Endothelial cell of umbilical vein (primary cell): Measurements from ENCODE around the gene SCO2. TPM values are rescaled to one million over a fixed set of nuclear protein-coding genes. Genes with fewer than 3 reads are reported as not detected.

ENCODE experiments used
- BruUV-seq: library from RNA; stranded (reverse); fragments of 400-500 nt; replicated peaks from 2 replicates; lab custom pipeline; 2021; lab: Mats Ljungman, UMichigan
- CTCF ChIA-PET: fragments of 300-600, 350-600 bp; sonication (Branson Sonifier 250); formaldehyde crosslinking; loops from one replicate; lab custom pipeline; 2021; ENCODE audit warnings: antibody characterized with exemption, inconsistent platforms; lab: Charles Lee
- POLR2A ChIA-PET: fragments of 300-600, 350-600 bp; sonication (Branson Sonifier 250); formaldehyde crosslinking; loops from one replicate; lab custom pipeline; 2021; ENCODE audit warnings: antibody characterized with exemption, inconsistent platforms; lab: Charles Lee
- DNase-seq: peaks from one replicate; pipeline ENCODE4 v3.0.0-alpha.2; 2011; ENCODE audit warnings: low read depth, low spot score
- FAIRE-seq: peaks from 2 replicates; lab custom pipeline; 2011; peaks lifted over from hg19 to GRCh38; lab: Jason Lieb, UNC
- H2AFZ ChIP-seq: 2 replicates; pipeline ENCODE4 v1.6.0; 2012; ENCODE audit warnings: low read depth, low read length, control low read depth, inconsistent platforms
- H3K27ac ChIP-seq: 2 replicates; pipeline ENCODE4 v1.5.1; 2011; ENCODE audit warnings: low read depth, mild to moderate bottlenecking, control low read depth, low read length, moderate library complexity; ENCODE audit not compliant: insufficient read depth
- H3K27me3 ChIP-seq, 2 experiments: 2 replicates each; pipeline versions ENCODE4 v1.6.0 to v1.6.1; 2011; ENCODE audit warnings: low read length in 2 of 2, mixed read lengths in 1 of 2; ENCODE audit not compliant: control insufficient read depth in 2 of 2, insufficient read depth in 2 of 2
- H3K36me3 ChIP-seq, 2 experiments: 2 replicates in 1 of 2; 3 replicates in 1 of 2; pipeline ENCODE4 v1.5.1; 2011; ENCODE audit warnings: low read length in 2 of 2, mild to moderate bottlenecking in 1 of 2, moderate library complexity in 1 of 2; ENCODE audit not compliant: control insufficient read depth in 2 of 2, insufficient read depth in 2 of 2; ENCODE audit errors: extremely low read depth in 1 of 2
- H3K4me1 ChIP-seq: 3 replicates; pipeline ENCODE4 v1.5.1; 2011; ENCODE audit warnings: mild to moderate bottlenecking, low read length; ENCODE audit not compliant: control insufficient read depth, insufficient read depth; ENCODE audit errors: extremely low read depth
- H3K4me2 ChIP-seq: 2 replicates; pipeline ENCODE4 v1.6.1; 2011; ENCODE audit warnings: low read length, control low read depth, mixed read lengths; ENCODE audit not compliant: insufficient read depth
- H3K4me3 ChIP-seq, 3 experiments: fragments of 200-600 bp in 1 of 3; sonication (generic), shearing (Covaris generic) in 1 of 3; replicated peaks in 1 of 3; 2 replicates each; pipeline ENCODE4 v1.5.1; 2011 to 2016; ENCODE audit warnings: control low read depth in 3 of 3, low read length in 3 of 3, mild to moderate bottlenecking in 2 of 3, inconsistent platforms in 1 of 3, low read depth in 1 of 3, moderate library complexity in 1 of 3; ENCODE audit not compliant: insufficient read depth in 1 of 3
- H3K79me2 ChIP-seq: 2 replicates; pipeline ENCODE4 v1.6.0; 2012; ENCODE audit warnings: low read length, inconsistent platforms; ENCODE audit not compliant: control insufficient read depth, insufficient read depth
- H3K9ac ChIP-seq: replicated peaks from 2 replicates; pipeline ENCODE3; 2011; ENCODE audit warnings: low read length, control low read depth; ENCODE audit not compliant: insufficient read depth; ENCODE audit errors: extremely low read depth
- H3K9me1 ChIP-seq: replicated peaks from 3 replicates; pipeline ENCODE4 v1.6.0; 2011; ENCODE audit warnings: mild to moderate bottlenecking, low read length; ENCODE audit not compliant: control insufficient read depth, insufficient read depth; ENCODE audit errors: extremely low read depth
- H3K9me3 ChIP-seq: replicated peaks from 2 replicates; pipeline ENCODE4 v1.5.1; 2012; ENCODE audit warnings: low read length, inconsistent platforms; ENCODE audit not compliant: control insufficient read depth, insufficient read depth
- H4K20me1 ChIP-seq: replicated peaks from 2 replicates; pipeline ENCODE3; 2011; ENCODE audit warnings: mild to moderate bottlenecking, low read length; ENCODE audit not compliant: control insufficient read depth, insufficient read depth; ENCODE audit errors: extremely low read depth
- CTCF ChIP-seq, 2 donors: IDR thresholded peaks; 1 replicate in 1 of 2; 2 replicates in 1 of 2; pipeline ENCODE4 v1.5.1; 2011; ENCODE audit warnings: low read length in 2 of 2, mild to moderate bottlenecking in 2 of 2, moderate library complexity in 2 of 2, control low read depth in 1 of 2, inconsistent platforms in 1 of 2, low read depth in 1 of 2; ENCODE audit not compliant: insufficient read depth in 1 of 2; ENCODE audit errors: extremely low read depth in 1 of 2
- EZH2 ChIP-seq: IDR thresholded peaks from 2 replicates; pipeline ENCODE4 v1.6.1; 2012; ENCODE audit warnings: borderline replicate concordance, low read depth, mild to moderate bottlenecking, moderate library complexity, low read length, inconsistent platforms; ENCODE audit not compliant: severe bottlenecking
- FOS ChIP-seq: IDR thresholded peaks from 2 replicates; pipeline ENCODE4 v1.6.1; 2011; ENCODE audit warnings: mild to moderate bottlenecking, low read length, moderate library complexity, borderline replicate concordance; ENCODE audit not compliant: insufficient read depth
- GATA2 ChIP-seq: IDR thresholded peaks from 2 replicates; pipeline ENCODE4 v1.7.0; 2011; ENCODE audit warnings: low read depth, mild to moderate bottlenecking, moderate library complexity, mixed read lengths, low read length; ENCODE audit not compliant: insufficient read length, insufficient read depth
- JUN ChIP-seq: IDR thresholded peaks from 2 replicates; pipeline ENCODE4 v1.6.1; 2011; ENCODE audit warnings: borderline replicate concordance, low read depth; ENCODE audit not compliant: insufficient read length, insufficient read depth
- MAX ChIP-seq: IDR thresholded peaks from 2 replicates; pipeline ENCODE4 v1.6.1; 2011; ENCODE audit not compliant: insufficient read depth, insufficient read length
- MYC ChIP-seq: IDR thresholded peaks from one replicate; pipeline ENCODE4 v1.6.1; 2011; ENCODE audit warnings: mild to moderate bottlenecking, low read depth, low read length
- POLR2A ChIP-seq: IDR thresholded peaks from 2 replicates; pipeline ENCODE4 v1.6.1; 2012; ENCODE audit warnings: low read depth, mild to moderate bottlenecking, control low read depth, low read length
- POLR2AphosphoS5 ChIP-seq: IDR thresholded peaks from 2 replicates; pipeline ENCODE4 v1.6.1; 2012; ENCODE audit warnings: low read depth, mild to moderate bottlenecking, control low read depth, low read length, moderate library complexity; ENCODE audit not compliant: insufficient read depth
- dilution Hi-C: fragments of 300-500 bp; cut with MboI; formaldehyde crosslinking; loops from one replicate; pipeline ENCODE4 v1.15.0; 2019; ENCODE audit warnings: low sequenced_read_pairs; ENCODE audit not compliant: extremely low pct_ligation_motif_present
- intact Hi-C: fragments of 100-400 bp; cut with micrococcal nuclease; formaldehyde crosslinking; loops from one replicate; pipeline ENCODE4 v1.10.0; 2022
- polyA plus RNA-seq, 4 experiments: library from polyadenylated mRNA; depleted of rRNA in 3 of 4; stranded (reverse) in 3 of 4; unstranded in 1 of 4; fragments of >200 nt; gene quantifications; 2 replicates each; pipeline versions ENCODE4 v1.2.1 to v1.2.3, GENCODE V29; 2011 to 2012; ENCODE audit warnings: missing spikeins in 1 of 4
- total RNA-seq: library from RNA; stranded (reverse); gene quantifications from 2 replicates; pipeline ENCODE4 v1.2.3, GENCODE V29; 2021

SCO2 gene
- total and polyA plus RNA-seq, 2 donors (not counting 3 experiments of a cell fraction or from before 2014, with no cell fraction given), result 3.5 to 3.7 TPM

- Histone ChIP-seq H3K4me1 (peaks cover 5% of the 10 kb centered on the region), H3K27ac (no peak overlapping the region), H3K9ac (no peak overlapping the region), H2AFZ (no peak overlapping the region), H4K20me1 (no peaks in the 10 kb centered on the region), H3K9me1 (no peaks in the 10 kb centered on the region), H3K9me3 (no peaks in the 10 kb centered on the region), H3K4me2 (no peak overlapping the region), H3K79me2 (no peaks in the 10 kb centered on the region), H3K4me3 (no peak overlapping the region), H3K36me3 (no peaks in the 10 kb centered on the region), H3K27me3 (peaks cover 11 to 16% of the 10 kb centered on the region in 2 experiments)
- CTCF ChIA-PET, result interaction anchor here (1.6 kb wide), 1 partner anchor 7 kb away, joined by 5 read pairs; no protein-coding TSS in a partner anchor
- POLR2A ChIA-PET, result no interaction called here
- FAIRE-seq (no peak), DNase-seq (no peak)
- dilution Hi-C loops (no loop called here), intact Hi-C loops (loop anchor here (2.0 kb wide), 1 partner anchor 17 kb away; the partner anchor contains the start of gene KLHDC7B)
- BruUV-seq, result no TSS peak
- no peak for TF ChIP-seq POLR2A
- no peak for TF ChIP-seq EZH2
- TF ChIP-seq MYC, result no peak
- no peak for TF ChIP-seq GATA2
- no peak for TF ChIP-seq POLR2AphosphoS5
- TF ChIP-seq FOS, result no peak
- no peak for TF ChIP-seq JUN
- TF ChIP-seq MAX, result no peak
- TF ChIP-seq CTCF (IDR thresholded peaks at IDR 0.05; ENCODE audit: extremely low read depth in 1 of 2, insufficient read depth in 1 of 2, low read depth in 1 of 2, low read length in 2 of 2), result no peak
Measured at GRCh38 chr22:50561401-50562358, 36.3 kb upstream of the SCO2 start.
